Mucosa of rectum (tissue), 2 donors: ENCODE data around the gene EVC.

Experiments used
- H3K27ac ChIP-seq, 2 donors: one replicate each; pipeline ENCODE4 v1.7.0; 2013; ENCODE audit warnings: inconsistent platforms in 2 of 2, low read depth in 2 of 2, low read length in 2 of 2
- H3K27me3 ChIP-seq, 2 donors: one replicate each; pipeline ENCODE4 v1.7.0; 2013; ENCODE audit warnings: low read length in 2 of 2; ENCODE audit not compliant: control insufficient read depth in 2 of 2, insufficient read depth in 2 of 2
- H3K36me3 ChIP-seq, 2 donors: one replicate each; pipeline ENCODE4 v1.7.0; 2013; ENCODE audit warnings: low read length in 2 of 2; ENCODE audit not compliant: control insufficient read depth in 2 of 2, insufficient read depth in 2 of 2
- H3K4me1 ChIP-seq, 2 donors: one replicate each; pipeline ENCODE4 v1.7.0; 2013; ENCODE audit warnings: low read length in 2 of 2, mild to moderate bottlenecking in 1 of 2; ENCODE audit not compliant: control insufficient read depth in 2 of 2, insufficient read depth in 2 of 2
- H3K4me3 ChIP-seq, 2 donors: one replicate each; pipeline ENCODE4 v1.7.0; 2013; ENCODE audit warnings: low read length in 2 of 2
- H3K9ac ChIP-seq, 2 donors: one replicate each; pipeline ENCODE4 v1.7.0; 2013; ENCODE audit warnings: low read length in 2 of 2, low read depth in 1 of 2, mild to moderate bottlenecking in 1 of 2
- H3K9me3 ChIP-seq, 2 donors: one replicate each; pipeline ENCODE4 v1.7.0; 2013; ENCODE audit warnings: low read length in 2 of 2; ENCODE audit not compliant: control insufficient read depth in 2 of 2
- donor health status: healthy.
- donor health status: Normal muscosa, but diverticular disease.

Gene EVC

GRCh38 chr4:5821665-5822358, 110.8 kb downstream of the EVC start:
- Histone ChIP-seq H3K27me3 (no peaks in the 10 kb centered on the region), H3K36me3 (no peaks in the 10 kb centered on the region), H3K9me3 (no peaks in the 10 kb centered on the region), H3K27ac (no peak overlapping the region), H3K4me3 (no peak overlapping the region), H3K4me1 (no peaks in the 10 kb centered on the region), H3K9ac (no peak overlapping the region)

GRCh38 chr4:5822619-5823018, 111.6 kb downstream of the EVC start:
- H3K9ac ChIP-seq: no peak overlapping the region
- no peaks in the 10 kb centered on the region for H3K9me3 ChIP-seq
- H3K36me3 ChIP-seq: no peaks in the 10 kb centered on the region

DNA sequence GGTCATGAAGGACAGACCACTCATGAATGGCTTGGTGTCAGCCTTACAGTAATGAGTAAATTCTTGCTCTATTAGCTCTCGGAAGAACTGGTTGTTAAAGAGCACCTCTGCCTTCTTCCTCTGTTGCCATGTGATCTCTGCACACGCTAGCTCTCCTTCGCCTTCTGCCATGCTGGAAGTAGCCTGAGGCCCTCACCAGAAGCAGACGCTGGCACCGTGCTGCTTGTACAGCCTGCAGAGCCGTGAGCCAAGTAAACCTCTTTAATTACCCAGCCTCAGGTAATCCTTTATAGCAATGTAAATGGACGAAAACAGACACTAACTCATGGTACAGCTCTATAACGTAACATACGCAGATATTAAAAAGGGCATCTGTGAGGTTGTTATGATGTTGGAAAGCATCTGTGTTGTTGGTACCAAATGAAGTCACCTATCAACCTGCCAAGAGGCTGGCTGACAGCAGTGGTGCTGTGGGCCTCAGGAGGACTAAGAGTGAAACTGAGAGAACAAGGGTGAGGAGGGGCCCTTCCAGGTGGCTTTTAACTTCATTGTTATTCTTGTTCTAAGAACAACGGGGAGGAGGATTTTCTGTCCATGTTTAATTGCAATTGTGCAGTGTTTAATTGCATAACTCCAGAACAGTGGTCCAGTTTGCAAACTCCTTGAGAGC, 112.7 kb downstream of the EVC start:
- no peaks in the 10 kb centered on the region for H3K36me3 ChIP-seq
- H3K27ac ChIP-seq: no peak overlapping the region
- no peaks in the 10 kb centered on the region for H3K9me3 ChIP-seq
- no peak overlapping the region for H3K9ac ChIP-seq
- peaks cover 0 to 3% of the 10 kb centered on the region in 2 donors for H3K27me3 ChIP-seq
- H3K4me1 ChIP-seq: no peaks in the 10 kb centered on the region
- H3K4me3 ChIP-seq: no peak overlapping the region

More at GRCh38 chr4:5822619-5823018, 111.6 kb downstream of the EVC start:
- Histone ChIP-seq H3K27me3 (peaks cover 0 to 2% of the 10 kb centered on the region in 2 donors), H3K4me1 (no peaks in the 10 kb centered on the region), H3K4me3 (no peak overlapping the region), H3K27ac (no peak overlapping the region)

DNA sequence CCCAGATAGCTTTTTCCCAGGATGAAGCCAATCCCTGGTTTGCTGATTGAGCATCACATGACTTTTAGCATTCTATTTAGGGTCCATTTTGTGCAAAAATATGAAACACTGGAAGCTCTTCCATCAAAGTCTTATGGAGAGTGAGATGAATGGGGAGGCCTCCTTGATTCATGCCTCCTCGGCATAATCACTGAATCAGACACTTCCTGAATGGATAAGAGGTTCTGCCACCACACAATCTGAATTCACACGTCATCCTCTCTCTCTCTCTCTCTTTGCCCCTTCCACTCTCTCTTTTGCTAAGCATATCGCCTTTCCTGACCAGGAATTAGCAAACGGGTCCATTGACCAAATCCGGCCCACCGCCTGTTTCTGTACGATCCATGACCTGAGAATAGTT, 113.2 kb downstream of the EVC start:
- Histone ChIP-seq H3K27me3 (peaks cover 0 to 3% of the 10 kb centered on the region in 2 donors), H3K36me3 (no peaks in the 10 kb centered on the region), H3K4me1 (no peaks in the 10 kb centered on the region), H3K9me3 (no peaks in the 10 kb centered on the region), H3K4me3 (no peak overlapping the region), H3K27ac (no peak overlapping the region), H3K9ac (no peak overlapping the region)

- peaks cover 0 to 3% of the 10 kb centered on the region in 2 donors for H3K27me3 ChIP-seq
- no peaks in the 10 kb centered on the region for H3K9me3 ChIP-seq
- H3K9ac ChIP-seq: no peak overlapping the region
- no peak overlapping the region for H3K27ac ChIP-seq
- H3K4me3 ChIP-seq: no peak overlapping the region
- no peaks in the 10 kb centered on the region for H3K36me3 ChIP-seq
- no peaks in the 10 kb centered on the region for H3K4me1 ChIP-seq
Observed at GRCh38 chr4:5824635-5825034, 113.6 kb downstream of the EVC start.

DNA sequence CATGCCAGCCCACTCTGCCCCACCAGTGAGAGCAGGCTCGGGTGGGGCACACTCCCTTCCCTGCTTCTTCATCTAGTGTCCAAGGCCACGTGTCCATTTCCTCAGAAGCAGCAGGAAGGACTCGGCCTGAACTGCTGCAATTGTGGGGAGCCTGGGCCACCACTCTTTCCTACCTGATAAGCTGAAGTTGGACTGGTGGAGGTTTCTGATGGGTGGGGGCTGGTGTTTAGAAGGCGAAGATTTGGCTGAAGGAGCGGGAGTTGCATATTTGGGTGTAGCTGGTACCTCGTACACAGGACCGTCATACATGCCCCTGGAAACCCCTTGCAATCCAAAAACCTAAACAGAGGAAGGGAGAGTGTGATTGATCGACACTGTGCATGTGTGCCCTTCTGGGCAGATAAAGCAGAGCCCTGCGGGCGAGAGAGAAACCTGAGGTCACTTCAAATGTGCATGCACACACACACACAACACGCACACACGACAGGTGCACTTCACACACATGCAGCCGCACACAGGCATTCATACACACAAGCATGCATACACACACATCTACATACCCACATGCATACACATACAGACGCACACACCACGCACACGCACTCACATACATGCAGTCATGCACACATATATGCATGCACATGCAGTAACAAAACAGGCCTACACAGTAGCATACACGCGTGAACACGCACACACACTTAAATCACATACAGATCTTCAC, 114.5 kb downstream of the EVC start:
- H3K36me3 ChIP-seq: no peaks in the 10 kb centered on the region
- H3K27ac ChIP-seq: no peak overlapping the region
- no peaks in the 10 kb centered on the region for H3K9me3 ChIP-seq
- H3K4me1 ChIP-seq: no peaks in the 10 kb centered on the region
- peaks cover 0 to 3% of the 10 kb centered on the region in 2 donors for H3K27me3 ChIP-seq
- H3K4me3 ChIP-seq: no peak overlapping the region
- H3K9ac ChIP-seq: no peak overlapping the region

GRCh38 chr4:5826437-5827107, 115.6 kb downstream of the EVC start:
- peaks cover 0 to 3% of the 10 kb centered on the region in 2 donors for H3K27me3 ChIP-seq
- H3K9me3 ChIP-seq: no peaks in the 10 kb centered on the region
- H3K4me3 ChIP-seq: no peak overlapping the region
- no peak overlapping the region for H3K9ac ChIP-seq
- H3K27ac ChIP-seq: no peak overlapping the region
- no peaks in the 10 kb centered on the region for H3K36me3 ChIP-seq
- H3K4me1 ChIP-seq: no peaks in the 10 kb centered on the region

DNA sequence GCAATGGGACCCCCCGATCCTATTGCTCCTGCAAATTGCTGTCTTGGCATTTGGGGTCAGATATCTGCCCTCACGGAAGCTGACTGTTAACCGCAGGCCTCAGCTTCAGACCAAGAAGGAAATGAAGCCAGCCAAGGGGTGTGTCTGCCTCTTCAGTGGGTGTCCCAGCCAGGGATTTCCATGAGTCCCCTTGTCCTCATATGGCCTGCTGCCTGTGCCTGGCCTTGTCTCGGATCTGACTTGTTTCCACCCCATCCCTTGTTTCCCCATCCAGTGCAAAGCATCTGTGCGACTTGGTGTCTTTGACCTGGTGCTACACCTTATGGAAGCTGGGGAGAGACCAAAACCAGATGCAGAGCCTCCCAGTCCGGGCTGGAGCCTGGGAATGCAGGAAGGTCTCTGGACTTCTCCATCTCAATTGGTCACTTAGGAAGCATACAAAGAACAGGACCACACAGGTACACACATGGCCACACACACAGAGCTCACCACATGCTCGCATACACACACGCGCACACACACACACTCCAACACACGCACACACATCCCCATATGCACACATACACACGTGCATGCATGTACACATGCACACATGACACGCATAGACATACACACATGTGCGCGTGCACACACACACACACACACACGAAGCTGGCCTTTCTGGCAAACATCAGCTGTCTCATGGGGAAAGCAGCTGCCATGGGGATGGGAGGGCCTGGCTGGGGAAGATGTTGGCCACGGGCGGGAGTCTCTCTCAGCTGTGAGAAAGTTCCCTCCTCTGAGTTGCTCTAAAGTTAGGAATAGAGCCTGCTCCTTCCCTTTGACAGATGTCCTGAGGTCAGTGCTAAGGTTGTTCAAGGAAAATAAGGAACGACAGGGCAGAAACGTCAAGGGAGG, 116.4 kb downstream of the EVC start:
- Histone ChIP-seq H3K27me3 (peaks cover 0 to 3% of the 10 kb centered on the region in 2 donors), H3K9ac (no peak overlapping the region), H3K9me3 (no peaks in the 10 kb centered on the region), H3K4me3 (no peak overlapping the region), H3K36me3 (no peaks in the 10 kb centered on the region), H3K27ac (no peak overlapping the region), H3K4me1 (no peaks in the 10 kb centered on the region)

DNA sequence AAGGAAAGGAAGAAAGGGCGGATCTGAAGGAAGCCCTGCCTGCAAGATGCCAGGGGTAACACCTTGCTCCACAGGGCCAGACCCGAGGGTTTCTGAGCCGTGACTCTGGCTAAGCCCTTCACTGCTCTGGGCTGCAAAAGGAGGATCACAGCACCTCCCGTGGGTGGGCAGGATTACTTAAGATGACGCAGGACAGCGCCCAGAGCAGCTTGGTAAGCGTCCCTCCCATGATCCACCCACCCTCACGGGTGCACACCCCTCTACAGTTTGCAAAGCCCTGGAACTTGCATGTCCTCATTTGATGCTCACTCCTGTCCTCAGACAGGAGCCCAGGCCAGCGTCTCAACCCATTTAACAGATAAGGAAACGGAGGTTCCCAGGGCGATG, 117.0 kb downstream of the EVC start:
- H3K4me1 ChIP-seq: no peaks in the 10 kb centered on the region

More for the DNA sequence above, 117.0 kb downstream of the EVC start:
- Histone ChIP-seq H3K9me3 (no peaks in the 10 kb centered on the region), H3K36me3 (no peaks in the 10 kb centered on the region), H3K27ac (no peak overlapping the region), H3K27me3 (peaks cover 0 to 3% of the 10 kb centered on the region in 2 donors), H3K9ac (no peak overlapping the region), H3K4me3 (no peak overlapping the region)
